SK-N-SH treated with all-trans-retinoic acid at 6 μM for 48 hours (cell line): ENCODE data around the gene RAF1.

Experiments used
- ARNTL ChIP-seq: fragments of 450-650 bp; formaldehyde crosslinking; IDR thresholded peaks from 2 replicates; pipeline ENCODE4 v1.5.0; 2020; ENCODE audit warnings: low read depth, mild to moderate bottlenecking, moderate library complexity, borderline replicate concordance
- BACH2 ChIP-seq: fragments of 250-450 bp; sonication (Bioruptor Pico); IDR thresholded peaks from 2 replicates; pipeline ENCODE4 v1.9.0; 2021; ENCODE audit warnings: mild to moderate bottlenecking, borderline replicate concordance
- CREB5 ChIP-seq: fragments of 250-450 bp; sonication (Bioruptor Pico); IDR thresholded peaks from 2 replicates; pipeline ENCODE4 v1.5.1; 2020; ENCODE audit warnings: low read depth, mild to moderate bottlenecking, moderate library complexity
- CSRNP3 ChIP-seq: fragments of 250-450 bp; sonication (Bioruptor Pico); IDR thresholded peaks from 2 replicates; pipeline ENCODE4 v1.5.1; 2021; ENCODE audit warnings: mild to moderate bottlenecking, moderate library complexity
- ESRRG ChIP-seq: fragments of 250-450 bp; sonication (Bioruptor Pico); IDR thresholded peaks from 2 replicates; pipeline ENCODE4 v1.6.1; 2021; ENCODE audit warnings: mild to moderate bottlenecking
- GLIS3 ChIP-seq: fragments of 250-450 bp; sonication (Bioruptor Pico); IDR thresholded peaks from 2 replicates; pipeline ENCODE4 v1.5.0; 2020; ENCODE audit warnings: mild to moderate bottlenecking, moderate library complexity
- PATZ1 ChIP-seq: fragments of 250-450 bp; sonication (Bioruptor Pico); IDR thresholded peaks from 2 replicates; pipeline ENCODE4 v1.8.0; 2020; ENCODE audit warnings: mild to moderate bottlenecking, moderate library complexity, borderline replicate concordance
- RARB ChIP-seq: fragments of 250-450 bp; sonication (Bioruptor Pico); IDR thresholded peaks from 2 replicates; pipeline ENCODE4 v1.8.0; 2021; ENCODE audit warnings: mild to moderate bottlenecking, moderate library complexity
- SNAI2 ChIP-seq: fragments of 250-450 bp; sonication (Bioruptor Pico); IDR thresholded peaks from 2 replicates; pipeline ENCODE4 v1.5.0; 2020; ENCODE audit warnings: mild to moderate bottlenecking, moderate library complexity
- TCF4 ChIP-seq: fragments of 250-450 bp; sonication (Bioruptor Pico); IDR thresholded peaks from 2 replicates; pipeline ENCODE4 v1.8.0; 2021; ENCODE audit warnings: mild to moderate bottlenecking, moderate library complexity, borderline replicate concordance
- TSHZ2 ChIP-seq: fragments of 250-450 bp; sonication (Bioruptor Pico); IDR thresholded peaks from 2 replicates; pipeline ENCODE4 v1.5.0; 2020; ENCODE audit warnings: mild to moderate bottlenecking, moderate library complexity
- ZFP30 ChIP-seq: fragments of 450-650 bp; formaldehyde crosslinking; IDR thresholded peaks from 2 replicates; pipeline ENCODE4 v1.5.0; 2022; ENCODE audit warnings: mild to moderate bottlenecking, moderate library complexity
- ZNF565 ChIP-seq: fragments of 450-650 bp; formaldehyde crosslinking; conservative IDR thresholded peaks from 2 replicates; pipeline ENCODE4 v1.5.0; 2020; ENCODE audit warnings: low read depth, mild to moderate bottlenecking, moderate library complexity
- ZNF70 ChIP-seq: fragments of 450-650 bp; formaldehyde crosslinking; IDR thresholded peaks from 2 replicates; pipeline ENCODE4 v1.5.0; 2020; ENCODE audit warnings: mild to moderate bottlenecking, moderate library complexity

GRCh38 chr3:12675115-12675810 is 11.3 kb upstream of the RAF1 start:
- TF ChIP-seq ARNTL (CRISPR knock-in tag) (no peak), TSHZ2 (CRISPR knock-in tag) (no peak), ESRRG (CRISPR knock-in tag) (no peak), PATZ1 (CRISPR knock-in tag) (no peak), CREB5 (CRISPR knock-in tag) (no peak), RARB (CRISPR knock-in tag) (no peak), ZNF70 (CRISPR knock-in tag) (no peak), ZFP30 (no peak), ZNF565 (no peak), TCF4 (CRISPR knock-in tag) (no peak), BACH2 (no peak), CSRNP3 (no peak), SNAI2 (CRISPR knock-in tag) (no peak), GLIS3 (CRISPR knock-in tag) (no peak)
